Stomach smooth muscle (tissue), 2 donors: ENCODE results near the gene KIAA1671.

Experiments used
- H3K27ac ChIP-seq: one replicate; pipeline ENCODE4 v1.7.0; 2013; ENCODE audit warnings: mild to moderate bottlenecking, low read length, inconsistent platforms
- H3K27me3 ChIP-seq, 2 donors: one replicate each; pipeline ENCODE4 v1.7.0; 2013; ENCODE audit warnings: low read length in 2 of 2; ENCODE audit not compliant: insufficient read depth in 2 of 2, control insufficient read depth in 1 of 2
- H3K36me3 ChIP-seq, 2 donors: one replicate each; pipeline ENCODE4 v1.7.0; 2013; ENCODE audit warnings: low read length in 2 of 2; ENCODE audit not compliant: control insufficient read depth in 2 of 2, insufficient read depth in 2 of 2
- H3K4me1 ChIP-seq: one replicate; pipeline ENCODE4 v1.7.0; 2013; ENCODE audit warnings: low read length; ENCODE audit not compliant: control insufficient read depth, insufficient read depth
- H3K4me3 ChIP-seq, 2 donors: one replicate each; pipeline ENCODE4 v1.7.0; 2013; ENCODE audit warnings: low read length in 2 of 2
- H3K9ac ChIP-seq, 2 donors: one replicate each; pipeline ENCODE4 v1.7.0; 2013; ENCODE audit warnings: low read length in 2 of 2, mild to moderate bottlenecking in 1 of 2
- H3K9me3 ChIP-seq, 2 donors: one replicate each; pipeline ENCODE4 v1.7.0; 2013; ENCODE audit warnings: low read length in 2 of 2; ENCODE audit not compliant: control insufficient read depth in 2 of 2
- donor health status: healthy.
- donor health status: Pancreatic carcinoma.

KIAA1671 gene

DNA sequence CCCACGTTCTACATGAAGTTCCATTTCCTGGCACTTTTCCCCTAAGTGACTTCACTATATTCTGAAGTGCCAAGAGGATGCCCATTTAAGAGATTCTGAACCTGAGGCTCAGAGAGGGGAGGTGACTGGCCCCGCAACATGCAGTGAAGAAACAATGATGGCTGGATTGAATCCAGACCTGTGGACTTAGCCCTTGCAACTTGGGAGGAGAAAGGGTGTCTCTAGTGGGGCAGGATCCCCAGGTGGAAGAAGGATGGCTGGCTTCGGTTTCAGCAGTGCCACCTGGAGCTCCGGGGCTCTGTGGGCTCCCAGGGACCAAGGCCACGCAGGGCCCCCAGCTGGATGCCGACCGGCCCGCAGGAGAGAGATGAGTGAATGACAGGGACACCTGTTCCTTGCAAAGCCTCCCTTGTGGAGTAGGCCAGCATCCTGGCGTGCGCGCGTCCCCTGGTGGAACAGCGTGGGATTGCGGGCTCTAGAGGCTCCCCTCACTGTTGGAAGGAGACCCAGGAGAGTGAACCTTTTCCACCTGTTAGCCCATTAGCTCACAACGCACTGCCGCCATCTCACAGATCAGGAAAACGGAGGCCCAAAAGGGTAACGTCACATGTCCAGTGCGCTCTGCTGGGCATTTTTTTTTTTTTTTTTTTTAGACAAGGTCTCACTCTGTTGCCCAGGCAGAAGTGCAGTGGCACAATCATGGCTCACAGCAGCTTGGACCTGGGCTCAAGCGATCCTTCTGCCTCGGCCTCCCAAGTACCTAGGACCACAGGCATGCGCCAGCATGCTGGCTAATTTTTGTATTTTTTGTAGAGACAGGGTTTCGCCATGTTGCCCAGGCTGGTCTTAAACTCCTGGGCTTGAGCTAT is 104.7 kb downstream of the KIAA1671 start:
- Histone ChIP-seq H3K9ac (no peak overlapping the region), H3K4me1 (peaks cover 1% of the 10 kb centered on the region), H3K27me3 (no peaks in the 10 kb centered on the region), H3K36me3 (no peaks in the 10 kb centered on the region), H3K9me3 (no peaks in the 10 kb centered on the region), H3K27ac (no peak overlapping the region), H3K4me3 (no peak overlapping the region)

DNA sequence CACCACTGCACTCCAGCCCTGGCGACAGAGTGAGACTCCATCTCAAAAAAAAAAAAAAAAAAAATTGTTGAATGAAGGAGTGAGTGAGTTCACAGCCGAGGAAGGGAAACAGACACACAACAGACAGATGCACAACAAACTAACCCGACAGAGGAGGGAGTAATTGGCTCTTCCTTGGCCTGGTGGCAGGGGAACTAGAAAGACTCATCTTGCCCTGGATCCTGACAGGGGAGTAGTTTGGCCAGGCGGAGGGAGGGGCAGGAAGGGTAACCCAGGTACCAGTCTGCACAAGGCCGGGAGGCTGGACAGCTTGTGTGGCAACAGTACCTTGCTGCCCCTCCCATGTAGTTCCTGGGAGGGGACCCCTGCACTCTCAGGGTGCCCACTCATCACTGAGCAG is 106.9 kb downstream of the KIAA1671 start:
- no peak overlapping the region for H3K27ac ChIP-seq
- H3K9ac ChIP-seq, result no peak overlapping the region
- no peak overlapping the region for H3K4me3 ChIP-seq
- H3K36me3 ChIP-seq, result no peaks in the 10 kb centered on the region
- no peaks in the 10 kb centered on the region for H3K27me3 ChIP-seq
- H3K9me3 ChIP-seq, result no peaks in the 10 kb centered on the region
- no peaks in the 10 kb centered on the region for H3K4me1 ChIP-seq

DNA sequence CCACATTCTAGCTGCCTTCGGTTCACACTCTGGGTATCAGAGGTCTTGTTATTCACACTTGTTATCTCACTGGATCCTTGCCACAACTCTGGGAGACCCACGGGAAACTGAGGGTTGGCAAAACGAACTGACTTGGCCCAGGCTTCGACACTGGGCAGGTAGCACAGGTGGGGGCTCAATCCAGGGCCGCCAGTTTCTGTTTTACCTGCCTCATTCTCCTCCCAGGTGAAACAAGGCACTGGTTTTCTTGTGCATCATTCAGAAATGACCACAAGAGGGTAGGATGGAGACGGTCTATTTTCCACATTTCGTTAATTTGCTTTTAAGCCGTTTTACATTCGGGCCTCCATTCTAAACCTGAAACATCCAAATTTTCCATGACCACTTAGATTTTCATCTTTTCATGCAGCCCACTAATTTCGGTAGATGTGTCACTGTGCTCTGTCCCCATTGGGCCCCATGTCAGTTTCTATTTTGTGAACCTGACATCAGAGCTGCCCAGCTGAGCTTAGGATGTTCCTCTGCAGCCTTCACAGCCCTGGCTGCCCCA is 108.1 kb downstream of the KIAA1671 start:
- H3K4me3 ChIP-seq, result no peak overlapping the region
- H3K27me3 ChIP-seq, result no peaks in the 10 kb centered on the region
- H3K27ac ChIP-seq, result no peak overlapping the region
- H3K9me3 ChIP-seq, result no peaks in the 10 kb centered on the region
- no peak overlapping the region for H3K9ac ChIP-seq
- no peaks in the 10 kb centered on the region for H3K4me1 ChIP-seq
- H3K36me3 ChIP-seq, result no peaks in the 10 kb centered on the region

DNA sequence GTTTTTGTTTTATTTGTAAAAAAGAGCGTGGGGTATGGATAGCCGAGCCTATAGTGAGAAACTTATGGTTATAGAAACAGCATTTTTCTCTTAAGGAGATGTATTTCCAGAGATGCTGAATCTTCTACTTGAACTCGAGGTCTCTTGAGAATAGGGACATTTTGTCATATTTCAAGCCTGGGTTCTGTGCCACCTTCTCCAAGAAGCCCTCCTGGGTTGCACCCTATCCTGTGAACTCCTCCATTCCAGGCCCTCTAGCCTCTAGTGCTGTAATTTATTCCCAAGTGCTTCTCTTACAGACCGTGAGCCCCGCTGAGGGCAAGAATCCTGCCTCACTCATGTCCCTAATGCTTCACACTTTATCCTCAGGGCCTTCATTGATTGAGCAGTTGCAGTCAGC is 108.6 kb downstream of the KIAA1671 start:
- Histone ChIP-seq H3K4me3 (no peak overlapping the region), H3K9me3 (no peaks in the 10 kb centered on the region), H3K27ac (no peak overlapping the region), H3K4me1 (no peaks in the 10 kb centered on the region), H3K9ac (no peak overlapping the region), H3K27me3 (no peaks in the 10 kb centered on the region), H3K36me3 (no peaks in the 10 kb centered on the region)

DNA sequence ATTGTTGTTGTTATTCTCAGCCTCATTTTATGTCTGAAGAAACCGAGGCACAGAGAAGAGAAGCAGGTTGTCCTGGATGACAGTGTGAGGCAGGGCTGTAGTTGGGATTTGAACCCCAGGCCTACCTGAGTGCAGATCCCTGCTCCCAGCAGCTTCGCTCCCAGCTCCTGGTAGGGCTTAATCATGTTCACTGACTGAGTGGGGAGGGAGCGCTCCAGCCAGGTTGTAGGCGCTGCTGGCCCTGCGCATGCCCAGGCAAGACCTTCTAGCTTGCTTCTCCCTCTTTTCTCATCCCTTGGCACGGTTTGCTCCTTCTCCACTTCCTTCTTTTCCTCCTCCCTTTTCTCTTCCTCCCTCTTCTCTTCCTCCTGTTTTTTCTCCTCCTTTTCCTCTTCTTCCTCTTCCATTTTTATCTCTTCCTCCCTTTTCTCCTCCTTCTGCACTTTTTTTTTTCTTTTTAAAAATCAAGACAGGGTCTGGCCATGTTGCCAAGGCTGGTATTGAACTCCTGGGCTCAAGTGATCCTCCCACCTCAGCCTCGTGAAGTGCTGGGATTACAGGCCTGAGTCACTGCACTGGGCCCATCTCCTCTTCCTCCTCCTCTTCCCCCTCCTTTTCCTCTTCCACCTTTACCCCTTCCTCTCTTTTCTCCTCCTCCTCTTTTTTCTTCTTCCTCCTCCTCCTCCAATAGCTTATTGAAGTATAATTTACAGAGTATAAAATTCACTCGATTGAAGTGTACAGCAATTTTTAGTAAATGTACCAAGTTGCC is 109.3 kb downstream of the KIAA1671 start:
- Histone ChIP-seq H3K4me3 (no peak overlapping the region), H3K27ac (no peak overlapping the region), H3K9me3 (no peaks in the 10 kb centered on the region), H3K27me3 (no peaks in the 10 kb centered on the region), H3K36me3 (no peaks in the 10 kb centered on the region), H3K4me1 (no peaks in the 10 kb centered on the region), H3K9ac (no peak overlapping the region)

DNA sequence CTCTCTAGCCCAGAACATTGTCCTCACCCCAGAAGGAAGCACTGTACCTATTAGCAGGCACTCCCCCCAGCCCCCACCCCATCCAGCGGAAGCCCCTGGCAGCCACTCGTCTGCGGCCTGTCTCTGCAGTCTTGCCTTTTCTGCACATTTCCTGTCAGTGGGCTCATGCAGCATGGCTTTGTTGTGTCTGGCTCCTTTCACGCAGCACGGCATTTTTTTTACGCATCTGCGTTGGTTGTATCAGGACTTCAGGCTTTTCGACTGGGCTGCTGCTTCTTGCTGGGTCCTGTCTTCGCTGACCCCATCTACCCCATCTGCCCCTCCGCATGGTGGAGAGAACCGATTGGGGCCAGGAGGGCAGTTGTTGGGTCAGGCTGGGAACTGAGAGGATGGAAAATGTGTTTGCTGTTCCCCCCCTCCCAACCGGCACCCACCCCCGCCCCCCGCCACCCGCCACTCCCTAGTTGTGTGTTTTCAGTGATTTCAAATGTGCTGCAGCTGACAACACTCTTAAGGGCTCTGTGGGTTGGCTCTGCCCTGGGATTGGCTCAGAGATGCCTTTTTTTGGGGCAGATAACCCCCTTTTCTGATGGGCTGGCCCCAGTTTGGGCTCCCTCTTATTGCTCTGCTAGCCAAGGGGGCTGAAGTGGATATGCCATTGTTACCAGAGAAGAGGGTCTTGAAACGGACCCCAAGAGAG is 110.0 kb downstream of the KIAA1671 start:
- H3K27ac ChIP-seq, result no peak overlapping the region
- no peaks in the 10 kb centered on the region for H3K36me3 ChIP-seq
- no peaks in the 10 kb centered on the region for H3K9me3 ChIP-seq
- H3K4me1 ChIP-seq, result peaks cover 1% of the 10 kb centered on the region
- H3K9ac ChIP-seq, result no peak overlapping the region
- H3K4me3 ChIP-seq, result no peak overlapping the region
- H3K27me3 ChIP-seq, result no peaks in the 10 kb centered on the region

DNA sequence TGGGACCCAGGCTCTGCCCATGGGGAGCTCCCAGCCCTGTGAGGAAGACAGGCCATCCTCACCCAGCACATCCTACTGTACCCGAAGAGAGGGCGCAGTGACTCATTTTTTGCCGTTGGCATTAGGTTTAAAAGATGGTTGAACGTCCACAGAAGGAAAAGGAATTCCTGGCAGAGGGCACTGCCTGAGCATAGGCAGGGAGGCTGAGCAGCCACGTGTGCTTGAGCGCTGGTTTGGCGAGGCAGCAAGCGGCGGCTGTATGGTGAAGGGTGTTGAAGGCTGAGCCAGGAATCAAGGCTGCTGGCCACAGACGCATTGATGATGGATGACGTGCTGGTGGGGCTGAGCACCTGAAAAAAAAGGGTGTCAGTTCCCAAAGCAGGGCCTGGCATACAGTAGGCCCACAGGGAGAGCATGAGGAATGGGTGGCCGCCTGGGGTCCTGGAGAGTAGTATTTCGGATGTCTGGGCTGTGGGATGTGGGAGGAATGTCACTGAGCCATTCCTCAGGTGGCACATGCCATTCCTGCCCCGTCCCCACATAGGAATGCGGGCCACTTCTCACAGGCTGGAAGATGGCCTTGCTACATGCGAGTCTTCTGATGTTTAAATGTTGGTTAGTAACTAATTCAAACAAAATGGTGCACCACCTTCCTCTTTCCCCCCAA is 112.5 kb downstream of the KIAA1671 start:
- Histone ChIP-seq H3K4me3 (no peak overlapping the region), H3K9ac (no peak overlapping the region), H3K36me3 (no peaks in the 10 kb centered on the region), H3K9me3 (no peaks in the 10 kb centered on the region), H3K27me3 (no peaks in the 10 kb centered on the region), H3K27ac (no peak overlapping the region), H3K4me1 (peaks cover 11% of the 10 kb centered on the region)

DNA sequence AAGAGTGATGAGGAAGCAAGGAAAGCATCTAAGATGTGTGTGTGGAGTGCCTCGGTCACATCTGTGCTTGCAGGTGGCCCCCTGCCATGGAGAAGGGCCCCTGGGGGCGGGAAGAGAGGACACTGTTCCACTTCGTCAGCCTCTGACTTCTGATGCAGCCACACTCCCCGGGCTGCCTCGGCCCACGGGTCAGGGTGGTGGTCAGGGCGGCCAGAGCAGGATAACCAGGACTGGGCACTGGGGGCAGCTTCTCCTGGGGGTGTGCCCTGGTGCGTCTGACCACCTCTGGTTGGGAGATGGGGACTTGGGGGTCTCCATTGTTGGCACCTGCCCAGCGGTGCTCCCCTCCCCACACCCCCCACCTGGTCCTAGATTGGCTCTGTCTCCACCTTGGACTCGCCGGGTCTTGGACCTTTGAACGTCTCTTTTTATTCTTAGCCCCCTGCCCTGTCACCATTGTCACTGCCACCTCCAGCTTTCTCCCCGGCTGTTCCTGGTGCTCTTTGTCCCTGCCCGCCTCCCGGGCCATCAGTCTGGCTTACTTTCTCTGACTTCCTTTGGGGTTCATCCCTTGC is 114.4 kb downstream of the KIAA1671 start:
- Histone ChIP-seq H3K27ac (no peak overlapping the region), H3K9ac (no peak overlapping the region), H3K4me1 (peaks cover 21% of the 10 kb centered on the region), H3K27me3 (no peaks in the 10 kb centered on the region), H3K36me3 (no peaks in the 10 kb centered on the region), H3K9me3 (no peaks in the 10 kb centered on the region), H3K4me3 (no peak overlapping the region)

DNA sequence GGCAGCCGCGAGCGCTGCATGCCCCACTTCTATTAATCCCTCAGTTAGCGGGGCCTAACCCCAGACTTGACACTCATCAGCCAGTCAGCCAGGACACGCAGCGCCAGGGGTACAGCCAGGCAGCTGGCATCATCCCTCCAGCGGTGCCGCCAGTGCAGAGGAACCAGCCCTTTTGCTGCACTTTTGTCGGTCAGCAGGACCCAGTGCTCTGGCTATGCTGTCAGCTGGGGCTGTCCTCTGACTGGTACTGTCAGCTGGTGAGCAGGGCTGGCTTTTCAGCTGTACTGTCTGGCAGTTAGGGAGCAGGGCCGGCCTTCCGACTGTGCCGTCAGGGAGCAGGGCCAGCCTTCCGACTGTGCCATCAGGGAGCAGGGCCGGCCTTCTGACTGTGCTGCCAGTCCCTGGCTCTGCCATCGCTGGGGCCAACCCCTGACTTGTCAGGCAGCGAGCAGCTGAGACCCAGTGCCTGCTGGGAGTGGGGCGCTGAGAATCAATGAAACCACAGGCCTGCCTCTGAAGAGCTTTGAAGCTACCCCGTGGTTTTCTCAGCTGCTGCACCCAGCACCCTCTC is 115.4 kb downstream of the KIAA1671 start:
- Histone ChIP-seq H3K9me3 (no peaks in the 10 kb centered on the region), H3K4me1 (peaks cover 22% of the 10 kb centered on the region), H3K9ac (no peak overlapping the region), H3K4me3 (no peak overlapping the region), H3K27ac (peak overlapping the region; percentile 37), H3K27me3 (no peaks in the 10 kb centered on the region), H3K36me3 (no peaks in the 10 kb centered on the region)

DNA sequence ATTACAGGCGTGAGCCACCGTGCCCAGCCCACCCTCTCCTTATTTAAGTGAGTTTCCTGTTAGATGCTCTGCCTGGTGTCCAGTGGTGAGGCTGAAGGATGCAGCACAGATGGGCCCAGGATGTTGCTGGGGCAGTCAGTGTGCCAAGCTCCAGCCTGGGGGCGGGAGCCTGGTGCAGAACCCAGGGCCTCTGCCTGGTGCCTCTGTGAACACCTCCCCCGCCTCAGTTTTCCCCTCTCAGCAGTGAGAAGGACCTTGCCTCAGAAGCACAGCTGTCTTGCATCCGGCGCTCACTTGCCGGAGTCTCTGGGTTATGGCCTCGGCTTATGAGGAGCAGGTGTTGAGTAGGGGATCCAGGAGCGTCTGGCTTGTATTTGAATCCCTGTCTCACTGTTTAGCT is 116.2 kb downstream of the KIAA1671 start:
- Histone ChIP-seq H3K27me3 (no peaks in the 10 kb centered on the region), H3K4me1 (peaks cover 22% of the 10 kb centered on the region), H3K9ac (no peak overlapping the region), H3K4me3 (no peak overlapping the region), H3K27ac (no peak overlapping the region), H3K36me3 (no peaks in the 10 kb centered on the region), H3K9me3 (no peaks in the 10 kb centered on the region)
